Brain pericyte (primary cell): ENCODE data around the gene MAT2B.
A peak's percentile ranks its signal among the peaks of the same experiment; 100 is the strongest.
"Not testable (repeated sequence)": the region's sequence is repeated elsewhere in the genome, so short reads cannot be mapped to it uniquely, and the experiment has no call there.

Experiments
- DNase-seq: peaks from one replicate; pipeline ENCODE4 v3.0.0-alpha.2; 2012; ENCODE audit warnings: low read depth, low spot score

MAT2B gene

GRCh38 chr5:163503106-163504078 is 2.0 kb upstream of the MAT2B start:
- DNase-seq = peak; percentile 32

GRCh38 chr5:163504079-163504931 is 1.1 kb upstream of the MAT2B start:
- DNase-seq = peak; percentile 21

- DNase-seq = no peak
Measured at GRCh38 chr5:163505049-163505367, 411 bp upstream of the MAT2B start.

GRCh38 chr5:163506095-163506457 is 657 bp downstream of the MAT2B start:
- DNase-seq = no peak

GRCh38 chr5:163506726-163507125 is 1.3 kb downstream of the MAT2B start:
- DNase-seq = no peak

- no peak for DNase-seq
Measured at GRCh38 chr5:163508753-163509152, 3.3 kb downstream of the MAT2B start.

- DNase-seq = peak; percentile 52
Measured at GRCh38 chr5:163509291-163509951, 4.0 kb downstream of the MAT2B start.

- DNase-seq = no peak
Measured at GRCh38 chr5:163512526-163512925, 7.1 kb downstream of the MAT2B start.

GRCh38 chr5:163525096-163525495 is 19.7 kb downstream of the MAT2B start:
- DNase-seq = no peak

- DNase-seq = no peak
Measured at GRCh38 chr5:163529698-163530097, 24.3 kb downstream of the MAT2B start.

GRCh38 chr5:163531272-163531671 is 25.9 kb downstream of the MAT2B start:
- DNase-seq = no peak

GRCh38 chr5:163532171-163533084 is 27.0 kb downstream of the MAT2B start:
- no peak for DNase-seq

- DNase-seq = no peak
Measured at GRCh38 chr5:163533223-163533622, 27.8 kb downstream of the MAT2B start.

- no peak for DNase-seq
Measured at GRCh38 chr5:163534492-163535094, 29.2 kb downstream of the MAT2B start.

GRCh38 chr5:163535290-163535689 is 29.9 kb downstream of the MAT2B start:
- no peak for DNase-seq

GRCh38 chr5:163536442-163536841 is 31.0 kb downstream of the MAT2B start:
- DNase-seq = not testable (repeated sequence)

GRCh38 chr5:163540696-163541095 is 35.3 kb downstream of the MAT2B start:
- no peak for DNase-seq

GRCh38 chr5:163542771-163543170 is 37.4 kb downstream of the MAT2B start:
- no peak for DNase-seq

GRCh38 chr5:163544041-163544440 is 38.6 kb downstream of the MAT2B start:
- DNase-seq = no peak

- no peak for DNase-seq
Measured at GRCh38 chr5:163544836-163545235, 39.4 kb downstream of the MAT2B start.

GRCh38 chr5:163548649-163549048 is 43.2 kb downstream of the MAT2B start:
- DNase-seq = no peak
